Spleen (tissue), 7 donors: ENCODE results near the gene KCNMB2.

Source experiments
- CTCF ChIP-seq, 11 experiments: fragments of 200-600 bp in 7 of 11; fragments of 450-650 bp in 4 of 11; sonication (generic) in 4 of 11; IDR thresholded peaks in 8 of 11; conservative IDR thresholded peaks in 3 of 11; 1 replicate in 7 of 11; 2 replicates in 4 of 11; pipeline versions ENCODE4 v1.4.0 to v1.8.0; 2016 to 2021; ENCODE audit warnings: antibody characterized with exemption in 11 of 11, inconsistent platforms in 4 of 11, mild to moderate bottlenecking in 1 of 11
- POLR2A ChIP-seq, 3 donors: fragments of 450-650 bp; IDR thresholded peaks; one replicate each; pipeline ENCODE4 v1.5.1; 2017; ENCODE audit warnings: antibody characterized with exemption in 3 of 3, mild to moderate bottlenecking in 1 of 3
- POLR2AphosphoS5 ChIP-seq, 3 donors: sonication (generic); formaldehyde crosslinking; IDR thresholded peaks; one replicate each; pipeline ENCODE4 v1.5.1; 2017; ENCODE audit warnings: antibody characterized with exemption in 3 of 3
- donor health status: DM: no; HTN: no; CAD: no; lungs with moderate emphysema.
- donor health status: DM: no; HTN: no; CAD: no.
- donor health status: DM: no; HTN: no; CAD: no.

- TF ChIP-seq CTCF (IDR thresholded peaks at IDR 0.05 in 8 of 11, conservative IDR thresholded peaks at IDR 0.05 in 3 of 11), result no peak
- TF ChIP-seq POLR2A (IDR thresholded peaks at IDR 0.05), result no peak
- no peak for TF ChIP-seq POLR2AphosphoS5 (IDR thresholded peaks at IDR 0.05)
Measured at GRCh38 chr3:178802259-178802658, 266.0 kb downstream of the KCNMB2 start.
